ENCODE data around the gene TCTN1. TPM values are rescaled to one million over a fixed set of nuclear protein-coding genes. Genes with fewer than 3 reads are reported as not detected.

Gene TCTN1
- total RNA-seq, 2 donors from 2014 or later: 40.9 to 42.0 TPM

DNA sequence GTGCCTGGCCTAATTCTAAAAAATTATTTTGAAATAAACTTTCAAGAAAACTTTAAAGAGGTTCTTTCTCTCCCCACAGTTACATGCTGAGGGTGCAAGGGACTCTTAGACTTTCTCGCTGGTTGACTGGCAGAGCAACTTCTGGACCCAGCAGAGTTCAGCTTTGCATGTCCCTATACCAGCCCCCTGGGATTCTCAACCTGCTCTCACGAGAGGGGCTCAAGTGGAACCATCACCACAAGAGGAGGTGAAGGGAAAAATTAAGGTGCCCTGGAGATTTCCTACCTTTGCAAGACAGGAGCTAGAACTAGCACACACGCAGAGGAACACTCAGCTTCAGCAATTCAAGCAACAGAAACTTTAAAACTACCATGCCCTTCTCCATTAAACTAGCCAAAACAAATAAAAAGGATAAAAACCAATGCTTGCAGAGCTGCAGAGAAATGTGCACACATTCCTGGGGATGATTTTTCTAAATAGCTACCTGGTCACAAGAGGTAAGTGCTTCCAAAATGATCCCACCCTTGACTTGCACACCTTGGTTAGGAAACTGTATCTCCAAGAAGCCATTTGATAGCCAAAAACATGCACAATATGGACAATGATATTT lies 72.5 kb downstream of the TCTN1 start:
- ATAC-seq (ENCODE audit: insufficient number of reproducible peaks, low FRiP score, low read depth) (no peak), DNase-seq (ENCODE audit: low spot score) (no peak)
- Histone ChIP-seq H3K4me3 (no peak overlapping the region), H3K36me3 (no peaks in the 10 kb centered on the region), H3K27ac (no peak overlapping the region), H3K9me3 (no peaks in the 10 kb centered on the region), H3K4me1 (ENCODE audit: control insufficient read depth in 1 of 2, low read depth in 2 of 2) (peaks cover 0 to 13% of the 10 kb centered on the region in 2 donors), H3K27me3 (replicated peaks; ENCODE audit: insufficient read depth) (no peaks in the 10 kb centered on the region)
- TF ChIP-seq, protein P1, sequence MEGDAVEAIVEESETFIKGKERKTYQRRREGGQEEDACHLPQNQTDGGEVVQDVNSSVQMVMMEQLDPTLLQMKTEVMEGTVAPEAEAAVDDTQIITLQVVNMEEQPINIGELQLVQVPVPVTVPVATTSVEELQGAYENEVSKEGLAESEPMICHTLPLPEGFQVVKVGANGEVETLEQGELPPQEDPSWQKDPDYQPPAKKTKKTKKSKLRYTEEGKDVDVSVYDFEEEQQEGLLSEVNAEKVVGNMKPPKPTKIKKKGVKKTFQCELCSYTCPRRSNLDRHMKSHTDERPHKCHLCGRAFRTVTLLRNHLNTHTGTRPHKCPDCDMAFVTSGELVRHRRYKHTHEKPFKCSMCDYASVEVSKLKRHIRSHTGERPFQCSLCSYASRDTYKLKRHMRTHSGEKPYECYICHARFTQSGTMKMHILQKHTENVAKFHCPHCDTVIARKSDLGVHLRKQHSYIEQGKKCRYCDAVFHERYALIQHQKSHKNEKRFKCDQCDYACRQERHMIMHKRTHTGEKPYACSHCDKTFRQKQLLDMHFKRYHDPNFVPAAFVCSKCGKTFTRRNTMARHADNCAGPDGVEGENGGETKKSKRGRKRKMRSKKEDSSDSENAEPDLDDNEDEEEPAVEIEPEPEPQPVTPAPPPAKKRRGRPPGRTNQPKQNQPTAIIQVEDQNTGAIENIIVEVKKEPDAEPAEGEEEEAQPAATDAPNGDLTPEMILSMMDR (IDR thresholded peaks at IDR 0.05): no peak

- H3K4me3 ChIP-seq: peak overlapping the region; percentile 82
- no peak for DNase-seq (ENCODE audit: low spot score)
- TF ChIP-seq, protein P1 (IDR thresholded peaks at IDR 0.05): no peak
- no peak overlapping the region for H3K27ac ChIP-seq
- no peaks in the 10 kb centered on the region for H3K27me3 ChIP-seq (replicated peaks; ENCODE audit: insufficient read depth)
- H3K36me3 ChIP-seq: no peaks in the 10 kb centered on the region
- ATAC-seq (ENCODE audit: insufficient number of reproducible peaks, low FRiP score, low read depth): no peak
- H3K4me1 ChIP-seq (ENCODE audit: control insufficient read depth in 1 of 2, low read depth in 2 of 2): peaks cover 0 to 13% of the 10 kb centered on the region in 2 donors
- no peaks in the 10 kb centered on the region for H3K9me3 ChIP-seq
These were observed 73.7 kb downstream of the TCTN1 start for GRCh38 chr12:110687396-110688169.

DNA sequence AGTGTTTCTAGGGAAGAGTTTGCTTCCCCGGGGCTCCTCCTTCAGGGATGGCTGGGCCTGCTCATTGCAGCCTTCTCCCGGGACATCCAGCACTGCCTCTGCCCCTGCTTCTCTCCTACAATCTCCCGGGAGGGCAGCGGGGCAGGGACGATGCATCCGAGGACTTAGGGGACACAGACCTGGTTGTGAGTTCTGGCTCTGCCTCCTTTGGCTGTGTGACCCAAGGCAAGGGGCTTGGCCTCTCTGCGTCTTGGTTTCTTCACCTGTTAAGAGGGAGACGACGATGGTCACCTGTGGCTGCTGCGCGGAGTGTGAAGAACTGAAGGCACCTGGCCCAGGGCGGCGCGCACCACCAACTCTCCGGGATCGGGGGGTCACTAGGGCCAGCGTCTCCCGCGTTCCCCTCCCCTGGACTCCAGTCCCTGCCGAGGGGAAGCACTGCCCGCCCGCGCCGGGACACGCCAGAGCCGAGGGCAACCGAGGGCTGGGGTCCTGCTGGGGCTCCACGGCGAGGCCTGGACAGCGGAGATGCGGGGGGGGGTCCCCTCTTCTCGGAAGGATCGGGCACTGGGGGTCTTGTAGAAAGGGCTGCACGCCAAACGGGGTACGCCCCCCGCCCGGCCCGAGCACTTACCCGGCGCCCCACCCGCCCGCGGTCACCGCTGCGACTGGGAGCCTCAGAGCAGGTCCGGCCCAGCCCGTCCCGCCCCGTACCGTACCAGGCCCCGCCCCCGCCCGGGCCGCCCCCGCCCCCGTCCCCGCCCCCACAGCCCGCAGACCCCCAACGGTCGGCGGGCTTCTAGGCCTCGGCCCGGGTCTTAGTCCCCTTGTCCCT lies 74.7 kb downstream of the TCTN1 start, which contains the start of gene HVCN1:
HVCN1 (minus strand) TSS at position 670 of the 835 bp plus-strand sequence. CDS start 5,870 bp downstream, outside the sequence.
- Histone ChIP-seq H3K4me3 (peak within 1 kb of the TSS; percentile 82), H3K27ac (peak within 1 kb of the TSS; percentile 57 to 68), H3K36me3 (no peaks in the 10 kb centered on the region), H3K9me3 (no peaks in the 10 kb centered on the region), H3K4me1 (ENCODE audit: control insufficient read depth in 1 of 2, low read depth in 2 of 2) (peaks cover 0 to 13% of the 10 kb centered on the region in 2 donors), H3K27me3 (replicated peaks; ENCODE audit: insufficient read depth) (no peaks in the 10 kb centered on the region)
- TF ChIP-seq, protein P1 (IDR thresholded peaks at IDR 0.05): no peak
- ATAC-seq (ENCODE audit: insufficient number of reproducible peaks, low FRiP score, low read depth) (peak; percentile 36), DNase-seq (ENCODE audit: low spot score) (no peak)

DNA sequence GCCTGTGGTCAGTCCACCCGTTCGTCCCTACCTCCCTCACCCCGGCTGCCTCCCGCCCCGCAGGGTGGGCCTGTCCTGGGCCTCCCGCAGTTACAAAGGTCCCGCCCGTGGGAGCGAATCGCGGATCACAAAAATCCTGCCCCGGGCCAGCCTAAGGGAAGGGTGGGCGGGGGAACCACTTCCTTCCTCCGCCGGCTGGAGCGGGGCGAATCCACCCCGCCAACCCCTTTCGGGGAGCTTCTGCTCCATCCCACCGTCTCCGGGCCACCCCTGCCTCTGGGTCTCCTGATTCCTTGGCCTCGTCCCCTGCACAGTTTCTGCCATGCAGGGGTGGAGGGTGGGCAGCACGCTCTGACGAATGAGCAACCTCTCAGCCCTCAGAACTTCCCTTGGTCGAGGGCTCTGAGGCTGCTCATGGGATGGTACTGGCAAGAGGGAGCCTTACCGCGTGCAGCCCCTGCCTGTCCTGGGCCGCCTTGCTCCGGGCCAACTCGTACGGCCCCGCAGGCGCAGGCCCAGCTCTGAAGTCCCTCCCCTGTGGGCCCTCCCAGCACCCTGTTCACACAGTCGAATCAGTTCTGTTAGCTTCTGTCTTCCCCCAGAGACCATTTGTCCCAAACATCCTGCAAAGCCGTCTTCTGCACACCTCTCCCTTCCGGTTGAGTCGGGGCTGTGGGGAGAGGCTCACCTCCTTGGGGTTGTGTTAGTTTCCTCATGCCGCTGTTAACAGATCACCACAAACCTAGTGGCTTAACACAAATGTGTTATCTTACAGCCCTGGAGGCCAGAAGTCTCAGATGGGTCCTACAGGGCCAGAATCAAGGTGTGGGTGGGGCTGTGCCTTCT lies 75.6 kb downstream of the TCTN1 start:
- peaks cover 0 to 13% of the 10 kb centered on the region in 2 donors for H3K4me1 ChIP-seq (ENCODE audit: control insufficient read depth in 1 of 2, low read depth in 2 of 2)
- H3K27me3 ChIP-seq (replicated peaks; ENCODE audit: insufficient read depth): no peaks in the 10 kb centered on the region
- ATAC-seq (ENCODE audit: insufficient number of reproducible peaks, low FRiP score, low read depth): peak; percentile 30
- H3K9me3 ChIP-seq: no peaks in the 10 kb centered on the region
- TF ChIP-seq, protein P1 (IDR thresholded peaks at IDR 0.05): no peak
- H3K36me3 ChIP-seq: no peaks in the 10 kb centered on the region
- peak overlapping the region; percentile 82 for H3K4me3 ChIP-seq
- peak overlapping the region; percentile 57 to 68 for H3K27ac ChIP-seq
- no peak for DNase-seq (ENCODE audit: low spot score)
